GM20000 (cell line): Measurements from ENCODE around the gene EBF3.

ENCODE experiments used
- DNase-seq: peaks from one replicate; pipeline ENCODE4 v3.0.0; 2012; ENCODE audit warnings: low spot score
- CTCF ChIP-seq: IDR thresholded peaks from 2 replicates; pipeline ENCODE4 v1.5.1; 2012; ENCODE audit warnings: mild to moderate bottlenecking, control low read depth; ENCODE audit errors: extremely low read depth, missing control alignments

The EBF3 gene

GRCh38 chr10:129838794-129839193 is 125.3 kb downstream of the EBF3 start:
- no peak for DNase-seq
- no peak for TF ChIP-seq CTCF

GRCh38 chr10:129837909-129838582 is 126.0 kb downstream of the EBF3 start:
- no peak for DNase-seq
- no peak for TF ChIP-seq CTCF

GRCh38 chr10:129836253-129836652 is 127.8 kb downstream of the EBF3 start:
- DNase-seq: no peak
- TF ChIP-seq CTCF: no peak

- DNase-seq: no peak
- TF ChIP-seq CTCF: no peak
Observed at GRCh38 chr10:129833994-129834739, 129.9 kb downstream of the EBF3 start.

GRCh38 chr10:129833468-129833950 is 130.6 kb downstream of the EBF3 start:
- no peak for DNase-seq
- TF ChIP-seq CTCF: no peak

- TF ChIP-seq CTCF: no peak
- DNase-seq: no peak
Observed at GRCh38 chr10:129832573-129833467, 131.3 kb downstream of the EBF3 start.

- no peak for TF ChIP-seq CTCF
- DNase-seq: no peak
Observed at GRCh38 chr10:129831150-129831549, 132.9 kb downstream of the EBF3 start.
